ENCODE results near the gene DTYMK. TPM values are rescaled to one million over a fixed set of nuclear protein-coding genes. Genes with fewer than 3 reads are reported as not detected.

The DTYMK gene
- total and polyA plus RNA-seq, 2 donors (not counting 3 experiments of a cell fraction or from before 2014, with no cell fraction given) = 67.0 to 104 TPM

GRCh38 chr2:241632478-241633325 lies 53.9 kb downstream of the DTYMK start:
- FAIRE-seq = no peak
- H3K27me3 ChIP-seq (ENCODE audit: control insufficient read depth in 2 of 2, insufficient read depth in 2 of 2, low read length in 2 of 2) = no peaks in the 10 kb centered on the region
- POLR2A ChIA-PET = no interaction called here

GRCh38 chr2:241629762-241630435 lies 56.7 kb downstream of the DTYMK start:
- Histone ChIP-seq H3K9me1 (replicated peaks; ENCODE audit: control insufficient read depth, extremely low read depth, insufficient read depth, low read length) (no peaks in the 10 kb centered on the region), H3K4me2 (ENCODE audit: insufficient read depth, low read length) (no peak overlapping the region), H4K20me1 (replicated peaks; ENCODE audit: control insufficient read depth, extremely low read depth, insufficient read depth, low read length) (no peaks in the 10 kb centered on the region), H3K36me3 (ENCODE audit: control insufficient read depth in 2 of 2, extremely low read depth in 1 of 2, insufficient read depth in 2 of 2, low read length in 2 of 2) (peaks cover 7 to 19% of the 10 kb centered on the region in 2 experiments), H3K27ac (ENCODE audit: insufficient read depth, low read depth, low read length) (no peak overlapping the region), H3K27me3 (ENCODE audit: control insufficient read depth in 2 of 2, insufficient read depth in 2 of 2, low read length in 2 of 2) (no peaks in the 10 kb centered on the region), H3K4me3 (replicated peaks in 1 of 3; ENCODE audit: insufficient read depth in 1 of 3, low read depth in 1 of 3, low read length in 3 of 3) (no peak overlapping the region), H3K79me2 (ENCODE audit: control insufficient read depth, insufficient read depth, low read length) (peaks cover 62% of the 10 kb centered on the region), H3K9ac (replicated peaks; ENCODE audit: extremely low read depth, insufficient read depth, low read length) (no peak overlapping the region), H3K9me3 (replicated peaks; ENCODE audit: control insufficient read depth, insufficient read depth, low read length) (no peaks in the 10 kb centered on the region), H3K4me1 (ENCODE audit: control insufficient read depth, extremely low read depth, insufficient read depth, low read length) (no peaks in the 10 kb centered on the region), H2AFZ (ENCODE audit: low read depth, low read length) (no peak overlapping the region)
- intact Hi-C loops (cut with micrococcal nuclease) = no loop called here
- BruUV-seq (replicated peaks) = no TSS peak
- TF ChIP-seq JUN (IDR thresholded peaks at IDR 0.05; ENCODE audit: borderline replicate concordance, insufficient read depth, insufficient read length, low read depth) (no peak), POLR2A (IDR thresholded peaks at IDR 0.05; ENCODE audit: low read depth, low read length) (no peak), FOS (IDR thresholded peaks at IDR 0.05; ENCODE audit: borderline replicate concordance, insufficient read depth, low read length) (no peak), MYC (IDR thresholded peaks at IDR 0.05; ENCODE audit: low read depth, low read length) (no peak), MAX (IDR thresholded peaks at IDR 0.05; ENCODE audit: insufficient read depth, insufficient read length) (no peak), GATA2 (IDR thresholded peaks at IDR 0.05; ENCODE audit: insufficient read depth, insufficient read length, low read depth, low read length) (no peak)
- dilution Hi-C loops (cut with MboI; ENCODE audit: extremely low pct_ligation_motif_present, low sequenced_read_pairs) = no loop called here
- FAIRE-seq = no peak
- CTCF ChIA-PET = interaction anchor here (1.3 kb wide), 1 partner anchor 12 kb away, joined by 6 read pairs; no protein-coding TSS in a partner anchor
- POLR2A ChIA-PET = no interaction called here
- DNase-seq (ENCODE audit: low read depth, low spot score) = no peak

More at GRCh38 chr2:241632478-241633325, 53.9 kb downstream of the DTYMK start:
- CTCF ChIA-PET = no interaction called here
- no peak overlapping the region for H3K4me3 ChIP-seq (replicated peaks in 1 of 3; ENCODE audit: insufficient read depth in 1 of 3, low read depth in 1 of 3, low read length in 3 of 3)
- no peak for TF ChIP-seq GATA2 (IDR thresholded peaks at IDR 0.05; ENCODE audit: insufficient read depth, insufficient read length, low read depth, low read length)
- intact Hi-C loops (cut with micrococcal nuclease) (no loop called here), dilution Hi-C loops (cut with MboI; ENCODE audit: extremely low pct_ligation_motif_present, low sequenced_read_pairs) (no loop called here)
- peaks cover 60% of the 10 kb centered on the region for H3K79me2 ChIP-seq (ENCODE audit: control insufficient read depth, insufficient read depth, low read length)
- no peaks in the 10 kb centered on the region for H3K9me1 ChIP-seq (replicated peaks; ENCODE audit: control insufficient read depth, extremely low read depth, insufficient read depth, low read length)
- H4K20me1 ChIP-seq (replicated peaks; ENCODE audit: control insufficient read depth, extremely low read depth, insufficient read depth, low read length) = no peaks in the 10 kb centered on the region
- no peaks in the 10 kb centered on the region for H3K9me3 ChIP-seq (replicated peaks; ENCODE audit: control insufficient read depth, insufficient read depth, low read length)
- no peak overlapping the region for H2AFZ ChIP-seq (ENCODE audit: low read depth, low read length)
- no peak overlapping the region for H3K27ac ChIP-seq (ENCODE audit: insufficient read depth, low read depth, low read length)
- H3K36me3 ChIP-seq (ENCODE audit: control insufficient read depth in 2 of 2, extremely low read depth in 1 of 2, insufficient read depth in 2 of 2, low read length in 2 of 2) = peaks cover 7 to 15% of the 10 kb centered on the region in 2 experiments
- H3K4me2 ChIP-seq (ENCODE audit: insufficient read depth, low read length) = no peak overlapping the region
- DNase-seq (ENCODE audit: low read depth, low spot score) = no peak
- no TSS peak for BruUV-seq (replicated peaks)
- no peak overlapping the region for H3K9ac ChIP-seq (replicated peaks; ENCODE audit: extremely low read depth, insufficient read depth, low read length)
- peaks cover 4% of the 10 kb centered on the region for H3K4me1 ChIP-seq (ENCODE audit: control insufficient read depth, extremely low read depth, insufficient read depth, low read length)
